Right cardiac atrium (tissue), 5 donors: Measurements from ENCODE around the gene CPNE4. TPM values are rescaled to one million over a fixed set of nuclear protein-coding genes. Genes with fewer than 3 reads are reported as not detected.

Source experiments
- ATAC-seq, 2 donors: fragments of 200-7000 bp; cut with Tn5 transposase; one replicate each; pipeline versions ENCODE4 v1.8.0 to v1.9.1; 2020; ENCODE audit warnings: moderate library complexity in 2 of 2, mild to moderate bottlenecking in 1 of 2
- DNase-seq, 3 donors: peaks; one replicate each; pipeline ENCODE4 v3.0.0-alpha.2; 2020
- H3K27ac ChIP-seq: one replicate; pipeline ENCODE4 v1.5.1; 2013; ENCODE audit warnings: mild to moderate bottlenecking, low read length, control low read depth, moderate library complexity
- H3K27me3 ChIP-seq: one replicate; pipeline ENCODE4 v1.6.1; 2013; ENCODE audit not compliant: control insufficient read depth, insufficient read depth
- H3K4me1 ChIP-seq: one replicate; pipeline ENCODE4 v1.6.1; 2013; ENCODE audit warnings: low read length; ENCODE audit not compliant: control insufficient read depth, insufficient read depth
- H3K4me3 ChIP-seq: one replicate; pipeline ENCODE4 v1.5.1; 2013; ENCODE audit warnings: low read length, control low read depth
- H3K9me3 ChIP-seq: one replicate; pipeline ENCODE4 v1.6.1; 2013; ENCODE audit warnings: low read length; ENCODE audit not compliant: control insufficient read depth
- WGBS: extraction: QIAGEN DNeasy Blood & Tissue Kit; methylation state at CpG from one replicate; pipeline ENCODE4 v1.1.7; 2013; 5-methylcytosine and 5-hydroxymethylcytosine counted together
- intact Hi-C, 4 donors: fragments of 100-400 bp; cut with DNase I; formaldehyde crosslinking; loops; one replicate each; pipeline versions ENCODE4 v1.11.0 to v1.14.0; 2022 to 2023
- polyA plus RNA-seq: library from polyadenylated mRNA; stranded (reverse); fragments of 200-250 nt; gene quantifications from one replicate; pipeline ENCODE4 v1.2.3, GENCODE V29; 2013
- total RNA-seq, 4 donors: library from RNA; stranded (reverse); fragmentation: NEBNext Ultra II Directional; extraction: Animal tissue kit (Norgen Biotek cat#: 25700); gene quantifications; one replicate each; pipeline ENCODE4 v1.2.1, GENCODE V29; 2021
- donor health status: healthy with polysubstance abuse.
- donor health status: DM: no; HTN: yes; CAD: no.
- donor health status: DM: no; HTN: no; CAD: no.
- donor health status: DM: no; HTN: yes; CAD: no; lungs with severe emphysema.
- donor health status: DM: yes; HTN: yes; CAD: no.

Gene CPNE4
- total and polyA plus RNA-seq, 5 donors: 0.79 to 9.6 (median 2.1) TPM

DNA sequence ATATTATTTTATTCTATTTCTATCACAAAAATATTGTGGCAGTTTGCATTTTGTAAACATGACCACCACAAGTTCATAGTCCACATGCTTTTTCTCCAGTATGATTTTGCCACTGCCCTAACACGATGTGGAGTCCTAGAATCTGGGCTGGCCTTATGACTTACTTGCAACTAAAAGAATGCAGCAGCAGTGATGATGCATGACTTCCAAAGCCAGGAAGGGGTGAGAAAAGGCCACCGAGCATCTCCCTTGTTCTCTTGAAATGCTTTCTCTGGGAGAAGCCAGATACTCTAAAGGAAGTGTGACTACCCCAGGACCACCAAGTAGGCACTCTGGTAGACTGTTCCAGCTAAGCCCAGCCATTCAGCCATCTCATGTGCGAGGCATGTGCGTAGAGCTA is 340.4 kb downstream of the CPNE4 start:
- WGBS: 87% methylated on average over 4 of the region's 4 CpGs
- no peak overlapping the region for H3K4me3 ChIP-seq
- H3K4me1 ChIP-seq: no peaks in the 10 kb centered on the region
- H3K9me3 ChIP-seq: no peaks in the 10 kb centered on the region
- no peaks in the 10 kb centered on the region for H3K27me3 ChIP-seq
- H3K27ac ChIP-seq: no peak overlapping the region
- DNase-seq (no peak), ATAC-seq (no peak)
- intact Hi-C loops: no loop called here

GRCh38 chr3:131692356-131692755 is 342.5 kb downstream of the CPNE4 start:
- Histone ChIP-seq H3K4me1 (no peaks in the 10 kb centered on the region), H3K4me3 (no peak overlapping the region), H3K27me3 (no peaks in the 10 kb centered on the region), H3K9me3 (no peaks in the 10 kb centered on the region), H3K27ac (no peak overlapping the region)
- no peak for ATAC-seq
- intact Hi-C loops: no loop called here
- DNase-seq: no peak

DNA sequence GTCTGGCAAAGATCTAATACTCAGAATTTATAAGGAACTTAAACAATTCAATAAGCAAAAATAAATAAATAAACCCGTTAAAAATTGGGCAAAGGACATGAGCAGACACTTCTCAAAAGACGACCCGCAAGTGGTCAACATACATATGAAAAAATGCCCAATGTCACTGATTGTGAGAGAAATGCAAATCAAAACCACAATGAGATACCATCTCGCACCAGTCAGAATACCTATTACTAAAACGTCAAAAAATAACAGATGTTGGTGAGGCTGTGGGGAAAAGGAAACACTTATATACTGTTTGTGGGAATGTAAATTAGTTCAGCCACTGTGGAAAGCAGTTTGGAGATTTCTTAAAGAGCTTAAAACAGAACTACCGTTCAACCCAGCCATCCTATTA is 344.0 kb downstream of the CPNE4 start:
- DNase-seq: no peak
- Histone ChIP-seq H3K27me3 (no peaks in the 10 kb centered on the region), H3K9me3 (no peaks in the 10 kb centered on the region), H3K4me3 (no peak overlapping the region), H3K27ac (no peak overlapping the region), H3K4me1 (no peaks in the 10 kb centered on the region)
- intact Hi-C loops: no loop called here
- WGBS: 79% methylated on average over 6 of the region's 6 CpGs
- no peak for ATAC-seq

- intact Hi-C loops: no loop called here
- H3K27ac ChIP-seq: no peak overlapping the region
- no peaks in the 10 kb centered on the region for H3K4me1 ChIP-seq
- H3K27me3 ChIP-seq: no peaks in the 10 kb centered on the region
- DNase-seq: no peak
- ATAC-seq: no peak
- no peaks in the 10 kb centered on the region for H3K9me3 ChIP-seq
- 74% methylated on average over 3 of the region's 3 CpGs for WGBS
- H3K4me3 ChIP-seq: no peak overlapping the region
These were observed 346.4 kb downstream of the CPNE4 start for GRCh38 chr3:131688370-131688769.

DNA sequence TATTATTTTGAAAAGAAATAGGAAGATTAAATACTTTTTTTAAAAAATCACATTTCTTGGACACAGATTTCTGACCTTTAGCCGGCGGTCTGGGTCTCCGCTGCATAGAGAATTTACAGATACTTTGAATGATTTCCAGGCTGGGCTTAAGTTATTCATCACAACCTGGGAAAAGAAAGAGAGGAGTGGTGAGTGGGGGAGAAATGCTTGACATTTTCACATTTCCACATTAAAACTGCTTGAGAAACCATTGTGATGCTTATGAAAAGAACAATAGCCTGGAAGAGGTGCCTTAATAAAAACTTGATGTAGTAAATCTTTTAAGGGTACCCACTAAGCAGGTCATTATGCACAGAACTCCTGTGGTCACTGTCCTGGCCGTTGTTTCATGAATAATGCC is 365.2 kb downstream of the CPNE4 start:
- ATAC-seq: no peak
- DNase-seq: no peak
- WGBS: 70% methylated on average over 4 of the region's 4 CpGs
- Histone ChIP-seq H3K27ac (no peak overlapping the region), H3K27me3 (no peaks in the 10 kb centered on the region), H3K9me3 (no peaks in the 10 kb centered on the region), H3K4me1 (no peaks in the 10 kb centered on the region), H3K4me3 (no peak overlapping the region)
- intact Hi-C loops: no loop called here

- ATAC-seq (no peak), DNase-seq (no peak)
- WGBS: 95% methylated on average over 1 of the region's 1 CpG
- Histone ChIP-seq H3K27me3 (no peaks in the 10 kb centered on the region), H3K4me1 (no peaks in the 10 kb centered on the region), H3K27ac (no peak overlapping the region), H3K4me3 (no peak overlapping the region), H3K9me3 (no peaks in the 10 kb centered on the region)
- intact Hi-C loops: no loop called here
These were observed 376.0 kb downstream of the CPNE4 start for GRCh38 chr3:131658771-131659170.

DNA sequence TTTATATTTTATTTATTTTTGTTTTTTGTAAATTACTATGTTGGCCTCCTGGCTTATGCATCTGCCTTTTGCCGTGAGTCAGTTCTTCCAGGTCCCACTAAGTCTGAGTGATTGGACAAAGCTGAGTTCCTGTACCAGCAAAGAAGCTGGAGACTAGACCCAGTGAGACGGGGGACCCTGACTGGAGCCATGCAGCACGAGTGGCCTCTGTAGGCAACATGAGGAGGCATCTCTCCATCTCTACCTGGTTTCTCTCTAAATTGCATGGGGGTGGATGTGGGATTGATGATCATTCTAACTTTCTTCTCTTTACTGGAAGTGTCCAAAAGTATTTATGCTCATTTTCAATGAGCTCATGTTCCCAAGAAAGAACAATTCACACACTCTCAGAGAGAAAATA is 376.7 kb downstream of the CPNE4 start:
- Histone ChIP-seq H3K27ac (no peak overlapping the region), H3K9me3 (no peaks in the 10 kb centered on the region), H3K4me1 (no peaks in the 10 kb centered on the region), H3K27me3 (no peaks in the 10 kb centered on the region), H3K4me3 (no peak overlapping the region)
- DNase-seq: no peak
- ATAC-seq: no peak
- 74% methylated on average over 3 of the region's 3 CpGs for WGBS
- intact Hi-C loops: no loop called here

GRCh38 chr3:131655070-131655690 is 379.6 kb downstream of the CPNE4 start:
- intact Hi-C loops: no loop called here
- WGBS: 64% methylated on average over 7 of the region's 7 CpGs
- no peak for DNase-seq

GRCh38 chr3:131645638-131646037 is 389.2 kb downstream of the CPNE4 start:
- H3K4me3 ChIP-seq: no peak overlapping the region
- H3K9me3 ChIP-seq: no peaks in the 10 kb centered on the region
- ATAC-seq (no peak), DNase-seq (no peak)
- H3K27me3 ChIP-seq: no peaks in the 10 kb centered on the region
- no peaks in the 10 kb centered on the region for H3K4me1 ChIP-seq
- intact Hi-C loops: no loop called here
- no peak overlapping the region for H3K27ac ChIP-seq

More at GRCh38 chr3:131655070-131655690, 379.6 kb downstream of the CPNE4 start:
- Histone ChIP-seq H3K27me3 (no peaks in the 10 kb centered on the region), H3K9me3 (no peaks in the 10 kb centered on the region), H3K4me3 (no peak overlapping the region), H3K4me1 (no peaks in the 10 kb centered on the region), H3K27ac (no peak overlapping the region)
- ATAC-seq: no peak

- WGBS: 93% methylated on average over 4 of the region's 4 CpGs
- no peak for ATAC-seq
- Histone ChIP-seq H3K4me3 (no peak overlapping the region), H3K27ac (no peak overlapping the region), H3K9me3 (no peaks in the 10 kb centered on the region), H3K27me3 (no peaks in the 10 kb centered on the region), H3K4me1 (no peaks in the 10 kb centered on the region)
- intact Hi-C loops: no loop called here
- no peak for DNase-seq
These were observed 398.5 kb downstream of the CPNE4 start for GRCh38 chr3:131636266-131636775.

- DNase-seq (no peak), ATAC-seq (no peak)
- Histone ChIP-seq H3K4me3 (no peak overlapping the region), H3K27ac (no peak overlapping the region), H3K9me3 (no peaks in the 10 kb centered on the region), H3K4me1 (no peaks in the 10 kb centered on the region), H3K27me3 (no peaks in the 10 kb centered on the region)
- WGBS: 56% methylated on average over 1 of the region's 1 CpG
- intact Hi-C loops: no loop called here
These were observed 404.0 kb downstream of the CPNE4 start for GRCh38 chr3:131630807-131631206.

- Histone ChIP-seq H3K4me1 (no peaks in the 10 kb centered on the region), H3K27me3 (no peaks in the 10 kb centered on the region), H3K9me3 (no peaks in the 10 kb centered on the region), H3K4me3 (no peak overlapping the region), H3K27ac (no peak overlapping the region)
- ATAC-seq (no peak), DNase-seq (no peak)
- intact Hi-C loops: no loop called here
- WGBS: 82% methylated on average over 3 of the region's 3 CpGs
These were observed 404.7 kb downstream of the CPNE4 start for GRCh38 chr3:131630097-131630496.
